HEK293T (cell line): ENCODE data around the gene MRPS2.

Experiments
- BHLHE40 ChIP-seq: fragments of 450-650 bp; IDR thresholded peaks from 2 replicates; pipeline ENCODE4 v1.6.1; 2016; ENCODE audit warnings: mild to moderate bottlenecking, moderate library complexity, borderline replicate concordance
- ELF4 ChIP-seq: fragments of 450-650 bp; IDR thresholded peaks from 2 replicates; pipeline ENCODE4 v1.6.1; 2017; ENCODE audit warnings: antibody characterized with exemption
- FOXA1 ChIP-seq: fragments of 450-650 bp; IDR thresholded peaks from 2 replicates; pipeline ENCODE4 v1.6.1; 2016; ENCODE audit warnings: mild to moderate bottlenecking
- FOXM1 ChIP-seq: fragments of 450-650 bp; IDR thresholded peaks from 2 replicates; pipeline ENCODE4 v1.6.1; 2017; ENCODE audit warnings: mild to moderate bottlenecking, borderline replicate concordance
- L3MBTL2 ChIP-seq: fragments of 450-650 bp; conservative IDR thresholded peaks from 2 replicates; pipeline ENCODE4 v1.6.1; 2016; ENCODE audit warnings: mild to moderate bottlenecking
- NFRKB ChIP-seq: fragments of 450-650 bp; IDR thresholded peaks from 2 replicates; pipeline ENCODE4 v1.6.1; 2016; ENCODE audit warnings: mild to moderate bottlenecking, moderate library complexity
- SP1 ChIP-seq: fragments of 450-650 bp; IDR thresholded peaks from 2 replicates; pipeline ENCODE4 v1.6.1; 2017
- SUZ12 ChIP-seq: fragments of 450-650 bp; IDR thresholded peaks from 2 replicates; pipeline ENCODE4 v1.6.1; 2016; ENCODE audit warnings: mild to moderate bottlenecking
- TARDBP ChIP-seq: fragments of 450-650 bp; IDR thresholded peaks from 2 replicates; pipeline ENCODE4 v1.6.1; 2016

- TF ChIP-seq FOXA1 (no peak), SP1 (no peak), FOXM1 (no peak), TARDBP (no peak), SUZ12 (no peak), ELF4 (no peak), L3MBTL2 (no peak), BHLHE40 (no peak), NFRKB (no peak)
These were observed 6.9 kb downstream of the MRPS2 start for GRCh38 chr9:135507104-135508035.
